Muscle layer of colon (tissue), 2 donors: ENCODE results near the gene ENAH.
A peak's percentile ranks its signal among the peaks of the same experiment; 100 is the strongest.
"Not testable (repeated sequence)": the region's sequence is repeated elsewhere in the genome, so short reads cannot be mapped to it uniquely, and the experiment has no call there.

Experiments
- H3K27ac ChIP-seq: one replicate; pipeline ENCODE4 v1.7.0; 2013; ENCODE audit warnings: low read depth, mild to moderate bottlenecking, low read length, moderate library complexity
- H3K27me3 ChIP-seq, 2 donors: one replicate each; pipeline ENCODE4 v1.7.0; 2013; ENCODE audit warnings: low read length in 2 of 2, mild to moderate bottlenecking in 2 of 2; ENCODE audit not compliant: insufficient read depth in 2 of 2, control insufficient read depth in 1 of 2
- H3K36me3 ChIP-seq: one replicate; pipeline ENCODE4 v1.7.0; 2013; ENCODE audit warnings: mild to moderate bottlenecking, low read length; ENCODE audit not compliant: insufficient read depth
- H3K4me1 ChIP-seq: one replicate; pipeline ENCODE4 v1.7.0; 2013; ENCODE audit warnings: mild to moderate bottlenecking, low read length; ENCODE audit not compliant: insufficient read depth
- H3K4me3 ChIP-seq, 2 donors: one replicate each; pipeline ENCODE4 v1.7.0; 2013; ENCODE audit warnings: low read length in 2 of 2, low read depth in 1 of 2, mild to moderate bottlenecking in 1 of 2, moderate library complexity in 1 of 2
- H3K9ac ChIP-seq: one replicate; pipeline ENCODE4 v1.7.0; 2013; ENCODE audit warnings: low read length
- H3K9me3 ChIP-seq: one replicate; pipeline ENCODE4 v1.7.0; 2013; ENCODE audit warnings: mild to moderate bottlenecking, low read length
- donor health status: abdominal sarcoma.
- donor health status: Adenocarcinoma of cecum.

Gene ENAH

DNA sequence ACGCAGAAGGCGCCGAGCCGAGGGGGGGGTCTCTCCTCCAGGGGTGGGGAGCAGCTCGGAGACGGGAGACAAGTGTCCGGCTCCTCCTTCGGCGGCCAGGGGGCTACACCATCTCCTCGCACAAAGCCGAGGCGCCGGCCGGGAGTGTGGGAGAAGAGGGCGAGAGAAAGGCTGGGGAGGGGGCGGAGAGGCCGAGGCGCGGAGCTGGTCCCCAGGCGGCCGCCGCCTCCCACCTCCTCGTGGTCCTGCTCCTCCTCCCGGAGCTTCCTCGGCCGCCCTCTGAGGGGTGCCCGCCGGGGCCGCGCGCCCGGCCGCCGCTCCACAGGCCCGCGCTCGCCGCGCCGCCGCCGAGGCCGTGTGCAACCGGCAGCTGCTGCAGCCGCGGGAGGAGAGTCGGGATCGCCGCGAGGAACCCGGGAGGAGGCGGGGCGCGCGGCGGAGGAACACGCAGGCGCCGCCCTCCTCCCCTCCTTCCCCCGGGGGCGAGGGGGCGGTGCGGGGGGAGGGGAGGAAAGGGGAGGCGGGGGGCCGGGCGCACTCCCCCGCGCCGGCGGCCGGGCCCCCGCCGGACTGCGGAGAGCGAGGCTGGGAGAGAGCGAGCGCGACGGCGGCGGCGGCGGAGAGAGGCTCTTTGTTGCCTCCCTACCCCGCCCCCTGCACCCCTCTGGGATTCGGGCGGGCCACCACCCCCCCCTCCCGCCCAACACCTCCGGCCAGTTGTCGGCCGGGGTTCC, at the start of gene ENAH:
TSS of gene ENAH (minus strand) at position 395 of the 734 bp plus-strand sequence. CDS start 433 bp downstream, outside the sequence.
- H3K4me3 ChIP-seq: peak within 1 kb of the TSS; percentile 92 to 97
- peak within 1 kb of the TSS; percentile 90 for H3K27ac ChIP-seq
- H3K4me1 ChIP-seq: peaks cover 36% of the 10 kb centered on the region
- no peaks in the 10 kb centered on the region for H3K27me3 ChIP-seq
- H3K9ac ChIP-seq: peak within 1 kb of the TSS; percentile 98
- no peaks in the 10 kb centered on the region for H3K9me3 ChIP-seq
- H3K36me3 ChIP-seq: no peaks in the 10 kb centered on the region

DNA sequence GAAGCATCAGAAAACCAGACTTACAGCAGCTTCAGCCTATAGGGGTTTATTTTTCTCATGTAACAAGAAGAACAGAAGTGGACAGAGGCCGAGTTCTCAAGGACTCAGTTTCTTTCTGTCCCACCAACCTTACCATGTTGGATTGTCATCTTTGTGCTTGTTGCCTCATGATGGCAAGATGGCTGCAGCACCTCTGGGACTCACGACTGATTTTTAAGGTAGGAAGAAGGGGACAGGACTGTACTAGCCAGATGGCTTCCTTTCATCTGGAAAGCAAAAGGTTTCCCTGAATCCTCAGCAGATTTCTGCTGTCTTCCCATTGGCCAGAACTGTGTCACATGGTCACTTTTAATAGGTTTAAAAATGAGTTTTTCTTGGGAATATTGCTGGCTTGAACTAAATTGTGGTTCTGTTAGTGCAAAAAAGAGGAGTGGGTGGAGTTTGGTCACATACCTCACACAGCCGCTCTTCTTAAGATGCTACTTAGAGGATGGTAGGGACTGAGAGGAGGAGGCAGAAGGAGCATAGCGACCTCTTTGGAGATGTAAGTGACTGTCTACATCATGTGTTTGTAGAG, 48.1 kb upstream of the ENAH start:
- H3K9ac ChIP-seq: no peak overlapping the region

DNA sequence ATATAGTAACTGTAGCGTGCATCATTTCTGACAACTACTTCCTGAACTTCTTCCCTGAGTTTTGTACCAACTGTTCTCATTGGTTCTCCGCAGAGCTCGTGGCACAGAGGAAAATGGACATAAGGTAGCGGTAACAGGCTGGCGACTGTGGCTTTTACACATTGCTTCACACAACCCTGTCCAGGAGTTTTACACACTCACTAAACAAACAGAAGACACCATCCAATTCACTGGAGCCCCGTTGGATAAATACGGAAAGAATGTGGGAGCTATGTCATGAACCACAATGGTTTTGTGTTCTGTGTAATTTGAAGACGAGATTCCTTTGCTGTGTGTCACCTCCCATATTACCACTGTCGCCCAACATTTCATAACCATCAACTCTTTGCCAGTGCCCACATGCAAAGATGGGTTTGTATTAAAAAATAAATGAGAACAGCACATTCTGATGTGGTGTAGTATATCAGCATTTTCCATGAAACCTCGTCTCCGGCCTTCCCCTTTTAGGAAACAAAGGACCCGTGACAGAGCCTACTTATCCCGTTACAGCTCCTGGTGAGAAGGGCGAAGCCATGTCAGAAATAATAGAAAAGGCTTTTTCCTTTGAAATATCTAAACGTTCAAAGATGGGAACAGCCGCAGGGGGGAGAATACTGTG, 47.4 kb upstream of the ENAH start:
- H3K36me3 ChIP-seq: no peaks in the 10 kb centered on the region
- no peak overlapping the region for H3K27ac ChIP-seq
- no peak overlapping the region for H3K4me3 ChIP-seq

More for the DNA sequence above, 48.1 kb upstream of the ENAH start:
- H3K27ac ChIP-seq: no peak overlapping the region
- H3K4me3 ChIP-seq: no peak overlapping the region
- no peaks in the 10 kb centered on the region for H3K36me3 ChIP-seq
- no peaks in the 10 kb centered on the region for H3K27me3 ChIP-seq
- H3K4me1 ChIP-seq: peaks cover 3% of the 10 kb centered on the region
- no peaks in the 10 kb centered on the region for H3K9me3 ChIP-seq

DNA sequence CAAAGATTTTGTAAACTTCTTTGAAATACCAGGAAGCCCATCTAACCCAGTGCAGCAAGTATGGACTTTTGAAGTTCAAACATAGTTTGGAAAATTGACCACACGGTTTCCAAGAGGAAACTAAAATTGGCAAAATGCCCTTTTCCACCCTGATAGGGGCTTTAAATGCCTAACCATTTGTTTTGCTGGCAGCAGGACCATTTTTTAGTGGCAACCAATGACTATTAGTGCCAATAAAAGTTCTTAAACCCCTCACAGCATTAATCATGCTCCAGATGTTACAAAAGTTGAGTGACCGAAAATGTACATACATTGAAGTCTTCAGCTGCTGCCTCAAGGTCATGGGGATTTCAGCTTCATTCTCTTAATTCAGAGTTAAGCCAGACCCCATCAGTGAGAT, 46.4 kb upstream of the ENAH start:
- no peaks in the 10 kb centered on the region for H3K27me3 ChIP-seq
- H3K9me3 ChIP-seq: no peaks in the 10 kb centered on the region
- peaks cover 7% of the 10 kb centered on the region for H3K4me1 ChIP-seq
- no peak overlapping the region for H3K4me3 ChIP-seq
- H3K9ac ChIP-seq: no peak overlapping the region
- H3K36me3 ChIP-seq: no peaks in the 10 kb centered on the region
- H3K27ac ChIP-seq: no peak overlapping the region

More for the DNA sequence above, 47.4 kb upstream of the ENAH start:
- Histone ChIP-seq H3K4me1 (peaks cover 7% of the 10 kb centered on the region), H3K9me3 (no peaks in the 10 kb centered on the region), H3K27me3 (no peaks in the 10 kb centered on the region), H3K9ac (no peak overlapping the region)

DNA sequence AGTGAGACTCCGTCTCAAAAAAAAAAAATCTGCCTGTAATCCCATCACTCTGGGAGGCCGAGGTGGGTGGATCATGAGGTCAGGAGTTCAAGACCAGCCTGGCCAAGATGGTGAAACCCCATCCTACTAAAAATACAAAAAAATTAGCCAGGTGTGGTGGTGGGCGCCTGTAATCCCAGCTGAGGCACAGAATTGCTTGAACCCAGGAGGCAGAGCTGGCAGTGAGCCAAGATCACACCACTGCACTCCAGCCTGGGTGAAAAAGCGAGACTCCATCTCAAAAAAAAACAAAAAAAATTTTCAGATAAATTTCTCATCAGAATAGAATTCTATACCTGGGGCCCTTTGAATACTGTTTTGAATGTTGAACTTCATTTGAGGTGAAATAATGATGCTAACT, 45.3 kb upstream of the ENAH start:
- not testable (repeated sequence) for H3K9ac ChIP-seq, H3K36me3 ChIP-seq, H3K27me3 ChIP-seq, H3K4me1 ChIP-seq, H3K9me3 ChIP-seq, H3K4me3 ChIP-seq, H3K27ac ChIP-seq

DNA sequence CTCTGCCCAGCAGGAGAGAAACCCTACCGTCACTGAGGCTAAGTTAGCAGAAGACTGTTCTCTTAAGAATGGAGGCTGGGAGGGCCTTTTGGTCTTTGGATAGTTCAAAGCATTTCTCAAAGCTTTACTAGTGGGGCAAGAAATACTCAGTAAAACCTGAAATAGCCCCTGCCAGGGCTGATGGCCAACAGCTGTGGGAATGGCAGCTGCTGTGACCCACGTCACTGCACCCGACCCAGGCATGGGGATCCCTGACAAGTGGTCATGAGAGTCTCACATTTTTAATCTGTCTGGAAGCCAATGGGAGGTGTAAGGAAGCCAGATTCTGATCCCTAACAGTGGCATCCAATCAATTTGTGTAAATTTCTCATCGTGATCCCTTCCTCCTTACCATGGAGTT, 44.5 kb upstream of the ENAH start:
- Histone ChIP-seq H3K9ac (no peak overlapping the region), H3K4me1 (peaks cover 7% of the 10 kb centered on the region), H3K27me3 (no peaks in the 10 kb centered on the region), H3K4me3 (no peak overlapping the region), H3K36me3 (no peaks in the 10 kb centered on the region), H3K9me3 (no peaks in the 10 kb centered on the region), H3K27ac (no peak overlapping the region)

DNA sequence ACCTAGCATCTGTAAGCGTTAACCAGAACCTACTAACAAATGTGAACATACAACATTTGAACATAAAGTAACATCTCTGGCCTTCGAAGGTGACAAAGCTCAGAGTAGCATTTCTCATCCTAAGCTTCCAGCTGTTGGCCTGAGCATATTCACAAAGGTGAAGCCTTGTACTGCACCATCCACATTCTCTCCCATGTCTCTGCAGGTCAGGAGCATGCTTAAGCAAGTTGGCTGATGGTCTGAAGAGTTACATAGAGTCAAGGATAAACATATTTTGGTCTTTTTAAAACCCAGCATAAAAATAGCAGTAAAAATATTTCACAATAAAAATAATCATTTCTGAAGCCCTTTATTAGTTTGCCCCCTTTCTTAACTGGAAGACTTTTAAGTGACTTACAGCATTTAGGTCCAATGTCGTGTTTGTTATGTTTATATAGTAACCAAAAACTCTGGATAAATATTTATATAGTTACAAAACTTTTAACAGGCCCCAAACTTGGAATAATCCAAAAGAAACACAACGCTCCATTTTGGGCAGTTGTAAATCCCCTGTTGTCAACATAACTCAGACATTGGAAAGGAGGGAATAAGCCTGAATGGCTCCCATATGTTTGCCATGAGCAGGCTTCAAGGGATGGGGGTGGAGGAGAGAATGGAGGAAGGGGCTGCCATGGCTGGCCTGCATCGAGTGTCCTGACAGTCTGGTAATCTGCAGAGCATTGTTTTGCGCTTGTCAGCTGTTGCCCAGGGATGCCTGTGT, 42.8 kb upstream of the ENAH start:
- Histone ChIP-seq H3K27ac (no peak overlapping the region), H3K4me1 (peaks cover 7% of the 10 kb centered on the region), H3K9me3 (no peaks in the 10 kb centered on the region), H3K4me3 (no peak overlapping the region), H3K9ac (no peak overlapping the region), H3K36me3 (no peaks in the 10 kb centered on the region), H3K27me3 (no peaks in the 10 kb centered on the region)

DNA sequence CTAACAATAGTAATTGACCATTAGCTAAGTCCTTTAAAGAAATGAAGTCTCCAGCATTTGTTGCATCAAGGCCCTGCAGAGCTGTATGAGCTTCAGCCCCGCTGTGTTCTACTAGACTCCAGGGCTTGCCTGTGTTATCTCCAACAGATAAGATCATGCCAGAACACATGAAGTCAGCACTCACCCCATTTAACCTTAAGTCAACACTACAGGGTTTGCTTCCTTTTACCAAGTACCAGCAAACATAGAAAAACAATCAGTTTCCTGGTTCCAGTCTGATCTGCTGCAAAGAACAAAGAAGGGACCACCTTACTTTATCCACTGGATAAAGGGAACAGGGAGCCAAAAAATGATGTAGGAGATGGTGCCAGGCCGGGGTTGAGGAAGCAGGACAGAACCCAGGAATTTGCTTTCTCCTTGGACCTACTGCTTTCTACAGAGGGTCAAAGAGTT, 41.3 kb upstream of the ENAH start:
- Histone ChIP-seq H3K27ac (no peak overlapping the region), H3K4me1 (peaks cover 7% of the 10 kb centered on the region), H3K9me3 (no peaks in the 10 kb centered on the region), H3K4me3 (no peak overlapping the region), H3K36me3 (no peaks in the 10 kb centered on the region), H3K9ac (no peak overlapping the region), H3K27me3 (no peaks in the 10 kb centered on the region)

DNA sequence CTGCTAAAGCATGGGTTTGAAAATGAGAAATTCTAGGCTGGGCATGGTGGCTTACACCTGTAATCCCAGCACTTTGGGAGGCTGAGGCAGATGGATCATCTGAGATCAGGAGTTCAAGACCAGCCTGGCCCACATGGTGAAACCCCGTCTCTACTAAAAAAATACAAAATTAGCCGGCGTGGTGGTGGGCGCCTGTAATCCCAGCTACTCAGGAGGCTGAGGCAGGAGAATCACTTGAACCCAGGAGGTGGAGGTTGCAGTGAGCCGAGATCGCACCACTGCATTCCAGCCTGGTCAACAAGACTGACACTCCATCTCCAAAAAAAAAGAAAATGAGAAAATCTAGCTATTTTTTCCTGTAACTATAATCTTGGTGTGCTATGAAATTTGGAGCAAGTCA, 40.8 kb upstream of the ENAH start:
- not testable (repeated sequence) for H3K4me3 ChIP-seq, H3K36me3 ChIP-seq, H3K9ac ChIP-seq, H3K27me3 ChIP-seq, H3K27ac ChIP-seq, H3K4me1 ChIP-seq, H3K9me3 ChIP-seq

DNA sequence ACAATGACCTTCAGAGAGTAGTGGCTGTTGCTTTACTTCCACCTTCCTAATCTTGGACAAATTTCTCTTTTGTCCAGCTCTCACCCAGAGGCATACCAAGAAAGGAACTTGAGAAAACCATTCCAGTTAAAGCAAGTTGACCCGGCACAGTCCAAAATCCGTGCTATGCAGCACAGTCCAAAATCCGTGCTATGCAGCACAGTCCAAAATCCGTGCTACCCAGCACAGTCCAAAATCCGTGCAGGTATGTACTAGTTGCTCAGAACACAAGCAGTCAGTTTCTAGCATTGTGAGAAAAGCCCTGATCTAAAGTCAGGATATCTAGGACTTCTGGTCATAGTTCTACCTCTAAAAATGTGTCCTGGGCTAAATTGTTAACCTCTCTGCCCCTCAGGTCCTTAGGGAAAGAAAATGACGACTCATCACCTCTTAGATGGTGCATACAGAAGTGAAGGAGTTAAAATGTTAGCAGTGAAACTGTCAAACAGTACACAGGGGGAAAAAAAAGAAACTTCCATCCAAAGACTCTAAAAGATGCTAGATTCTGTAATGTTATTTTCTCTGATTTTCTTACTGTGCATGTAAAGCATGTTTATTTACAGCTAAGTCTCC, 40.3 kb upstream of the ENAH start:
- Histone ChIP-seq H3K27ac (no peak overlapping the region), H3K9me3 (no peaks in the 10 kb centered on the region), H3K27me3 (no peaks in the 10 kb centered on the region), H3K9ac (no peak overlapping the region), H3K4me1 (peaks cover 7% of the 10 kb centered on the region), H3K36me3 (no peaks in the 10 kb centered on the region), H3K4me3 (no peak overlapping the region)

DNA sequence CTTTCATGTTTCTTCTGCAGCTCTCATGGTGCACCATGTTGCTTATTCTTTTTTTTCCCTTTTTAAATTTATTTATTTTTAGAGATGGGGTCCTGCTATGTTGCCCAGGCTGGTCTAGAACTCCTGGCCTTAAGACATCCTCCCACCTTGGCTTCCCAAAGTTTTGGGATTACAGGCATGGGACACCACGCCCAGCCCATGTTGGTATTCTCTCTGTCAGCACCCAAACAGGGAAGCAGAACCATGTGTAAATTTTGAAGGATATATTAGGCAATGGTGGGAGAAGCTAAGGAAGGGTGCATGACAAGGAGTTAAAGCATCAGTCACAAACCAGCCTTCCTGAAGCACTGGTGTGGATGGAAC, 39.6 kb upstream of the ENAH start:
- peaks cover 7% of the 10 kb centered on the region for H3K4me1 ChIP-seq
- no peak overlapping the region for H3K27ac ChIP-seq

More for the DNA sequence above, 39.6 kb upstream of the ENAH start:
- no peaks in the 10 kb centered on the region for H3K36me3 ChIP-seq
- no peaks in the 10 kb centered on the region for H3K9me3 ChIP-seq
- H3K4me3 ChIP-seq: no peak overlapping the region
- H3K9ac ChIP-seq: no peak overlapping the region
- H3K27me3 ChIP-seq: no peaks in the 10 kb centered on the region
